Measurements from ENCODE around the gene MYO16.

DNA sequence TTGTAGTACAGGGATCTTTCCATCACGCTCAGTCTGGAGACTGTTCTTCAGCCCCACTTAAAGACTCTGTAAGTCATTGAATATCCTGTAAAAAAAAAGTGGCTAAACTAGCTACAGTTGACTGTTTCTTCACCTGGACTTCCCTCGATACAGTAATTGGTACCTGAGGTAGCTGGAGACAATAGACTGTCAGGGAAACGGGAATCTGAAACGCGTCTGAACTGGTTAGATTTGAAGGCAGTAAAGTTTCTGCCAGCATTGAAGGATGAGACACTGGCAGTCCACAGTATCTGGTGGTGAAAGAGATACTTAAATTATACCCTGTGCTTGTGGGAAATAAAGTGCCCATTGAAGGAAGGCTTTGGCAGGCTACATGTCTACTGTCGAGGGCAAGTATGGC, 606.5 kb downstream of the MYO16 start:
- TF ChIP-seq CBX2 (IDR thresholded peaks at IDR 0.05; ENCODE audit: borderline replicate concordance, low read depth) (no peak), POLR2A (IDR thresholded peaks at IDR 0.05; ENCODE audit: low read length) (no peak), MAZ (IDR thresholded peaks at IDR 0.05; ENCODE audit: borderline replicate concordance, low read depth, low read length) (no peak), KDM1A (IDR thresholded peaks at IDR 0.05; ENCODE audit: low read depth) (no peak)
- TF ChIP-seq, protein P1, sequence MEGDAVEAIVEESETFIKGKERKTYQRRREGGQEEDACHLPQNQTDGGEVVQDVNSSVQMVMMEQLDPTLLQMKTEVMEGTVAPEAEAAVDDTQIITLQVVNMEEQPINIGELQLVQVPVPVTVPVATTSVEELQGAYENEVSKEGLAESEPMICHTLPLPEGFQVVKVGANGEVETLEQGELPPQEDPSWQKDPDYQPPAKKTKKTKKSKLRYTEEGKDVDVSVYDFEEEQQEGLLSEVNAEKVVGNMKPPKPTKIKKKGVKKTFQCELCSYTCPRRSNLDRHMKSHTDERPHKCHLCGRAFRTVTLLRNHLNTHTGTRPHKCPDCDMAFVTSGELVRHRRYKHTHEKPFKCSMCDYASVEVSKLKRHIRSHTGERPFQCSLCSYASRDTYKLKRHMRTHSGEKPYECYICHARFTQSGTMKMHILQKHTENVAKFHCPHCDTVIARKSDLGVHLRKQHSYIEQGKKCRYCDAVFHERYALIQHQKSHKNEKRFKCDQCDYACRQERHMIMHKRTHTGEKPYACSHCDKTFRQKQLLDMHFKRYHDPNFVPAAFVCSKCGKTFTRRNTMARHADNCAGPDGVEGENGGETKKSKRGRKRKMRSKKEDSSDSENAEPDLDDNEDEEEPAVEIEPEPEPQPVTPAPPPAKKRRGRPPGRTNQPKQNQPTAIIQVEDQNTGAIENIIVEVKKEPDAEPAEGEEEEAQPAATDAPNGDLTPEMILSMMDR (IDR thresholded peaks at IDR 0.05), result no peak
